ENCODE measurements around the gene SH2B3. TPM values are rescaled to one million over a fixed set of nuclear protein-coding genes. Genes with fewer than 3 reads are reported as not detected.

The SH2B3 gene
- total RNA-seq, 1 donor from 2014 or later = 18.3 TPM

- Mint-ChIP-seq H3K36me3 (ENCODE audit: low read depth) (peaks cover 7% of the 10 kb centered on the region), H3K4me3 (ENCODE audit: unreplicated experiment) (no peak overlapping the region), H3K4me1 (ENCODE audit: low read depth) (peaks cover 6% of the 10 kb centered on the region), H3K27me3 (ENCODE audit: low read depth) (no peaks in the 10 kb centered on the region), H3K9me3 (ENCODE audit: low read depth) (no peaks in the 10 kb centered on the region), H3K27ac (ENCODE audit: unreplicated experiment) (no peak overlapping the region)
- no peak for TF ChIP-seq CTCF (IDR thresholded peaks at IDR 0.05)
- DNase-seq (ENCODE audit: low spot score) = no peak
Observed at GRCh38 chr12:111361717-111362576, 43.8 kb upstream of the SH2B3 start.

GRCh38 chr12:111362687-111363475 is 42.8 kb upstream of the SH2B3 start:
- peaks cover 7% of the 10 kb centered on the region for H3K36me3 Mint-ChIP-seq (ENCODE audit: low read depth)
- no peaks in the 10 kb centered on the region for H3K27me3 Mint-ChIP-seq (ENCODE audit: low read depth)
- H3K27ac Mint-ChIP-seq (ENCODE audit: unreplicated experiment) = no peak overlapping the region
- peaks cover 16% of the 10 kb centered on the region for H3K4me1 Mint-ChIP-seq (ENCODE audit: low read depth)
- no peak for DNase-seq (ENCODE audit: low spot score)
- H3K4me3 Mint-ChIP-seq (ENCODE audit: unreplicated experiment) = no peak overlapping the region
- no peak for TF ChIP-seq CTCF (IDR thresholded peaks at IDR 0.05)
- H3K9me3 Mint-ChIP-seq (ENCODE audit: low read depth) = no peaks in the 10 kb centered on the region

- H3K27ac Mint-ChIP-seq (ENCODE audit: unreplicated experiment) = no peak overlapping the region
Observed at GRCh38 chr12:111363578-111363977, 42.1 kb upstream of the SH2B3 start.

GRCh38 chr12:111366075-111366474 is 39.6 kb upstream of the SH2B3 start:
- Mint-ChIP-seq H3K4me3 (ENCODE audit: unreplicated experiment) (no peak overlapping the region), H3K4me1 (ENCODE audit: low read depth) (peaks cover 22% of the 10 kb centered on the region), H3K9me3 (ENCODE audit: low read depth) (no peaks in the 10 kb centered on the region), H3K27me3 (ENCODE audit: low read depth) (no peaks in the 10 kb centered on the region), H3K27ac (ENCODE audit: unreplicated experiment) (no peak overlapping the region), H3K36me3 (ENCODE audit: low read depth) (peaks cover 6% of the 10 kb centered on the region)
- no peak for TF ChIP-seq CTCF (IDR thresholded peaks at IDR 0.05)
- DNase-seq (ENCODE audit: low spot score) = no peak

More at GRCh38 chr12:111363578-111363977, 42.1 kb upstream of the SH2B3 start:
- TF ChIP-seq CTCF (IDR thresholded peaks at IDR 0.05) = no peak
- H3K4me1 Mint-ChIP-seq (ENCODE audit: low read depth) = peaks cover 20% of the 10 kb centered on the region
- no peaks in the 10 kb centered on the region for H3K27me3 Mint-ChIP-seq (ENCODE audit: low read depth)
- peaks cover 7% of the 10 kb centered on the region for H3K36me3 Mint-ChIP-seq (ENCODE audit: low read depth)
- no peaks in the 10 kb centered on the region for H3K9me3 Mint-ChIP-seq (ENCODE audit: low read depth)
- H3K4me3 Mint-ChIP-seq (ENCODE audit: unreplicated experiment) = no peak overlapping the region
- DNase-seq (ENCODE audit: low spot score) = no peak

GRCh38 chr12:111366583-111366982 is 39.1 kb upstream of the SH2B3 start:
- peaks cover 22% of the 10 kb centered on the region for H3K4me1 Mint-ChIP-seq (ENCODE audit: low read depth)
- no peak overlapping the region for H3K27ac Mint-ChIP-seq (ENCODE audit: unreplicated experiment)
- no peak overlapping the region for H3K4me3 Mint-ChIP-seq (ENCODE audit: unreplicated experiment)
- no peaks in the 10 kb centered on the region for H3K9me3 Mint-ChIP-seq (ENCODE audit: low read depth)
- DNase-seq (ENCODE audit: low spot score) = no peak
- no peak for TF ChIP-seq CTCF (IDR thresholded peaks at IDR 0.05)
- peaks cover 3% of the 10 kb centered on the region for H3K36me3 Mint-ChIP-seq (ENCODE audit: low read depth)
- H3K27me3 Mint-ChIP-seq (ENCODE audit: low read depth) = no peaks in the 10 kb centered on the region
